ENCODE results near the gene ATF2. TPM values are rescaled to one million over a fixed set of nuclear protein-coding genes. Genes with fewer than 3 reads are reported as not detected.

ATF2 gene
- total and polyA plus RNA-seq, 9 of the 15 experiments (the other 6 are each of a cell fraction or from before 2014, with no cell fraction given): 24.2 to 111 (median 45.9) TPM

DNA sequence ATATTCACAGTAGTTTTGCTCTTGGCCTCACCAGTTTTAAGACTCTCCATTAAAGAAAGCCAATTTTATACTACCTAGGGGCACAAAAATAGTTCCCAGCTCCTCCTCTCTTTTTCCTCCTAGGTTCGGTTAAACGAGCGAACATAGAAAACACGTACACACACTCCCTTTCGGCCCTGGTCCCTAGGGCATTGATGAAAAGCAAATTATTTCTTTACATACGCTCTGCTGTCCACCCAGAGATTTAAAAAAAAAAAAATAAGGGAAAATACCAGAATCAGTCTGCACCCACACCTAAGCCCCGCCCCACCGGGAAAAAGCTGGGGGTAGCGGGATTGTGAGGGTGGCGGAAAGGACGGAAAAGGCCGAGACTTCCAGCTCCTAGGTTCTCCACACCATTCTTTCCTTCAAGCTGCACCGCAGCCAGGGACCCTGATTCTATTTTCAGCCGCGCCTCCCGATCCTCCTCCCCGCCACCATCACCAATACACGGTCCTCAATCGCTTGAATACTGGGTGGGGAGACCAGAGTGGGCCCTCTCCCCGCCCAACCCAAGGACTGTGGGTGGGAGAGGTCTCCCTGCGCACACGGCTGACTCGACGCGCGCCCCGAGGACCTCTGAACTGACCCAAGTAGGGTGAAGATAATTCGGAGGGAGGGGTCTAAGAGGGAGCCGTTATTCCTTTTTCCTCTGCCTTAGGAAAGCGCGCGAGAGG lies 769 bp downstream of the ATF2 start:
- no peaks in the 10 kb centered on the region for H3K27me3 ChIP-seq (ENCODE audit: control insufficient read depth in 2 of 2, insufficient read depth in 2 of 2, low read length in 2 of 2)
- in situ Hi-C loops (cut with MboI) (loop anchor here (10.0 kb wide), 1 partner anchor 1222 kb away; no protein-coding TSS in a partner anchor), intact Hi-C loops (cut with micrococcal nuclease) (loop anchor here (5.0 kb wide), 2 partner anchors 55 to 835 kb away; partner anchors contain the start of gene LNPK)
- peak overlapping the region; percentile 98 for H2AFZ ChIP-seq (ENCODE audit: low read depth, low read length)
- peaks cover 10 to 12% of the 10 kb centered on the region in 2 experiments for H3K4me1 ChIP-seq (replicated peaks in 1 of 2; ENCODE audit: control insufficient read depth in 2 of 2, insufficient read depth in 2 of 2, low read length in 2 of 2)
- H3K9me1 ChIP-seq (ENCODE audit: control insufficient read depth, insufficient read depth, low read length): no peaks in the 10 kb centered on the region
- FAIRE-seq (peak; percentile 11), ATAC-seq (peak; percentile 61), DNase-seq (ENCODE audit: extremely low read depth in 1 of 4, low spot score in 3 of 4) (peak; percentile 44 to 90 (median 65))
- ChIA-PET POLR2A (interaction anchor here (0.6 to 3.4 kb wide), 11 partner anchors 9 to 681 kb away, joined by 3 to 28 read pairs (median 4); partner anchors contain the start of gene CHRNA1), CTCF (ENCODE audit: low intra/inter-chr PET ratio) (no interaction called here)
- 3% methylated on average over 32 of the region's 32 CpGs for WGBS (ENCODE audit: insufficient coverage, low coverage, missing lambda C conversion rate)
- H3K79me2 ChIP-seq (ENCODE audit: control insufficient read depth, insufficient read depth, low read length): peaks cover 77% of the 10 kb centered on the region
- H3K36me3 ChIP-seq (ENCODE audit: control insufficient read depth, insufficient read depth, low read length): peaks cover 9% of the 10 kb centered on the region; the same call in 2 of the 3 replicates
- peak overlapping the region; percentile 98 for H3K4me2 ChIP-seq (ENCODE audit: insufficient read depth, low read length)
- peak overlapping the region; percentile 69 for H3K4me3 ChIP-seq
- H3K9me3 ChIP-seq (replicated peaks; ENCODE audit: control insufficient read depth, insufficient read depth, low read depth, low read length): peaks cover 3% of the 10 kb centered on the region; the same call in 1 of the 2 replicates
- peak overlapping the region; percentile 98 for H3K27ac ChIP-seq (ENCODE audit: extremely low read depth, low read depth, low read length)
- peak overlapping the region; percentile 98 to 99 for H3K9ac ChIP-seq (ENCODE audit: insufficient read depth in 1 of 2, low read depth in 2 of 2, low read length in 2 of 2)
- BruUV-seq (replicated peaks): no TSS peak
- no peaks in the 10 kb centered on the region for H4K20me1 ChIP-seq (replicated peaks; ENCODE audit: control insufficient read depth, insufficient read depth, low read length)
- TF ChIP-seq NEUROD1 (IDR thresholded peaks at IDR 0.05; ENCODE audit: borderline replicate concordance, low read depth, low read length, partially characterized antibody): peak; percentile 14
- TF ChIP-seq, protein P1, sequence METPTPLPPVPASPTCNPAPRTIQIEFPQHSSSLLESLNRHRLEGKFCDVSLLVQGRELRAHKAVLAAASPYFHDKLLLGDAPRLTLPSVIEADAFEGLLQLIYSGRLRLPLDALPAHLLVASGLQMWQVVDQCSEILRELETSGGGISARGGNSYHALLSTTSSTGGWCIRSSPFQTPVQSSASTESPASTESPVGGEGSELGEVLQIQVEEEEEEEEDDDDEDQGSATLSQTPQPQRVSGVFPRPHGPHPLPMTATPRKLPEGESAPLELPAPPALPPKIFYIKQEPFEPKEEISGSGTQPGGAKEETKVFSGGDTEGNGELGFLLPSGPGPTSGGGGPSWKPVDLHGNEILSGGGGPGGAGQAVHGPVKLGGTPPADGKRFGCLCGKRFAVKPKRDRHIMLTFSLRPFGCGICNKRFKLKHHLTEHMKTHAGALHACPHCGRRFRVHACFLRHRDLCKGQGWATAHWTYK (CRISPR knock-in tag; IDR thresholded peaks at IDR 0.05): no peak
- TF ChIP-seq EP300 (IDR thresholded peaks at IDR 0.05; ENCODE audit: low read length): peak; percentile 46; the same call in 1 of the 2 replicates
- 0 out of 2 replicates have a peak, but pooled peaks have one; percentile 47 for TF ChIP-seq MEF2D (tag; conservative IDR thresholded peaks at IDR 0.05; ENCODE audit: low read depth)
- TF ChIP-seq, protein P2, sequence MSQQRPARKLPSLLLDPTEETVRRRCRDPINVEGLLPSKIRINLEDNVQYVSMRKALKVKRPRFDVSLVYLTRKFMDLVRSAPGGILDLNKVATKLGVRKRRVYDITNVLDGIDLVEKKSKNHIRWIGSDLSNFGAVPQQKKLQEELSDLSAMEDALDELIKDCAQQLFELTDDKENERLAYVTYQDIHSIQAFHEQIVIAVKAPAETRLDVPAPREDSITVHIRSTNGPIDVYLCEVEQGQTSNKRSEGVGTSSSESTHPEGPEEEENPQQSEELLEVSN (IDR thresholded peaks at IDR 0.05; ENCODE audit: borderline replicate concordance in 1 of 2, extremely low read depth in 1 of 2, insufficient read depth in 1 of 2, insufficient read length in 1 of 2, low read depth in 1 of 2, low read length in 1 of 2, poor library complexity in 1 of 2, severe bottlenecking in 1 of 2): peak; percentile 5 to 12
- TF ChIP-seq ZNF589 (CRISPR knock-in tag; IDR thresholded peaks at IDR 0.05; ENCODE audit: low read depth): no peak
- TF ChIP-seq PRMT5 (CRISPR knock-in tag; IDR thresholded peaks at IDR 0.05): no peak
- no peak for TF ChIP-seq NR2C2 (CRISPR knock-in tag; IDR thresholded peaks at IDR 0.05)
- peak; percentile 92; the same call in 1 of the 2 replicates for TF ChIP-seq NR2C2 (tag; IDR thresholded peaks at IDR 0.05)
- peak; percentile 42; the same call in 1 of the 2 replicates for TF ChIP-seq GATAD2B (IDR thresholded peaks at IDR 0.05; ENCODE audit: borderline replicate concordance)
- peak; percentile 74 for TF ChIP-seq TAF1 (IDR thresholded peaks at IDR 0.05; ENCODE audit: control insufficient read depth, extremely low read depth, insufficient read depth, low read length, severe bottlenecking)
- TF ChIP-seq PTTG1 (tag; IDR thresholded peaks at IDR 0.05; ENCODE audit: low read depth): no peak
- TF ChIP-seq HDAC2 (IDR thresholded peaks at IDR 0.05): 0 out of 2 replicates have a peak, but pooled peaks have one; percentile 4
